B cell (primary cell): ENCODE data around the gene AQP6.

Experiments used
- CTCF ChIP-seq: fragments of 200-600 bp; IDR thresholded peaks from one replicate; pipeline ENCODE4 v1.8.0; 2022; ENCODE audit warnings: antibody characterized with exemption, mild to moderate bottlenecking
- EZH2 ChIP-seq: IDR thresholded peaks from 2 replicates; pipeline ENCODE4 v1.6.1; 2012; ENCODE audit warnings: borderline replicate concordance, low read depth, mild to moderate bottlenecking, moderate library complexity, low read length; ENCODE audit not compliant: insufficient read depth, poor library complexity, severe bottlenecking

- TF ChIP-seq CTCF (no peak), EZH2 (no peak)
Observed at GRCh38 chr12:49928471-49928870, 44.3 kb upstream of the AQP6 start.
